Ramos (cell line): Measurements from ENCODE around the gene SH2D7.
"Not testable (repeated sequence)": the region's sequence is repeated elsewhere in the genome, so short reads cannot be mapped to it uniquely, and the experiment has no call there.

Experiments
- in situ Hi-C: fragments of 300-500 bp; cut with MboI; formaldehyde crosslinking; loops from one replicate; pipeline ENCODE4 v1.14.3; 2022; ENCODE audit warnings: low sequenced_read_pairs; ENCODE audit not compliant: unreplicated experiment

Gene SH2D7

DNA sequence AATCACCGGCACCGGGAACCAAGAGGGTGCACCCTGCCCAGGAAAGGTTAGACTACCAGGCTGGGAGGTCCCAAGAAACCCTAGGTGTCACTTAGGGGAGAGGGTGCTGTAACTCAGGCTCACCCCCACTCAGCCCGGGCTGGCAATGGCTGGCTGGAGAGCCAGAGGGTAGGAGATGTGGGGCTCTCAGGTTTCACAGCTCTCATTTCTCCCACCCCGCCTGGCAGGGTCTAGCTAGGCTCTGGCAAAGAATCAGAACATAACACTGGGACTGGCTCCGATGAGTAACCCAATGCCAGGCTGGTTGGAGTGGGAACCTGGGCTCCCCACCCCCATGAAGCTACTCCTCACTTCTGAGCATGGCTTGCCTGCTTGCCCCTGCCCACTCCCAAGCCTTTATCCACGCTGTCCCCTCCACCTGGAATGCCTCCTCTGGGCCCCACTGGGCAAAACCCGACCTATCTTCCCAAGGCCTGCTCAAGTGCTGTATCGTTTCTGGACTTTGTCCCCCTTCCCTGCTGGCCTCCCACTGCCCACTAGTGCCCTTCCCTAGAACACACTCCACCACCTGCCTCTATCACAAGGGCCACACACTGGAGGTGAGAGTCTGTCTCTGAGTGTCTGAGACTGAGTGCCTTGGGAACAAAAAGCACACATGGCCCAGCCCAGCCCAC, 36.9 kb downstream of the SH2D7 start:
- in situ Hi-C loops: no loop called here

DNA sequence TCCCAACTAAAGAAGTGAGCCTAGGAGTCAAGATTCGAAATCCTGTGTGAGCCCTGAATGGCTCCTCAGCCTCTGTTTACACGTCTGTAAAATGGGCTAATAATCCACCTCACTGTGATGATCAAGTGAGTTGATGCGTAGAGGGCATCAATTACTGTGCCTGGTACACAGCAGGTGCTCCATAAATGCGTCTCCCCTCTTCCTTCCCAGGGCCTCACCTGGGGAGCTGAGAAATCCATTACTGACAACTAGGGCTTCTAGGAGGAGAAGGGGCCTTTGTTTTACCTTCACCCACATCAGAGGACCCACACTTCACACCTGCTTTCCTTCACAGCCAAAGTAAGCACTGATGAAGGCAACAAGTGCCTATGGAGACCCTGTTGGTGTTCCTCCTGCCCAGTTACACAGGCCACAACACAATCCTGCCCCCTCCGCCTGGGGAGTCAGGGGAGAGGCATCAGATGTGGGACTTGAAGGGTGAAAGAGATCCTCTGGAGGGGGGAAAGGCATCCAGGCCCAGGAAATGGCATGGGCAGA, 37.5 kb downstream of the SH2D7 start:
- in situ Hi-C loops: no loop called here

DNA sequence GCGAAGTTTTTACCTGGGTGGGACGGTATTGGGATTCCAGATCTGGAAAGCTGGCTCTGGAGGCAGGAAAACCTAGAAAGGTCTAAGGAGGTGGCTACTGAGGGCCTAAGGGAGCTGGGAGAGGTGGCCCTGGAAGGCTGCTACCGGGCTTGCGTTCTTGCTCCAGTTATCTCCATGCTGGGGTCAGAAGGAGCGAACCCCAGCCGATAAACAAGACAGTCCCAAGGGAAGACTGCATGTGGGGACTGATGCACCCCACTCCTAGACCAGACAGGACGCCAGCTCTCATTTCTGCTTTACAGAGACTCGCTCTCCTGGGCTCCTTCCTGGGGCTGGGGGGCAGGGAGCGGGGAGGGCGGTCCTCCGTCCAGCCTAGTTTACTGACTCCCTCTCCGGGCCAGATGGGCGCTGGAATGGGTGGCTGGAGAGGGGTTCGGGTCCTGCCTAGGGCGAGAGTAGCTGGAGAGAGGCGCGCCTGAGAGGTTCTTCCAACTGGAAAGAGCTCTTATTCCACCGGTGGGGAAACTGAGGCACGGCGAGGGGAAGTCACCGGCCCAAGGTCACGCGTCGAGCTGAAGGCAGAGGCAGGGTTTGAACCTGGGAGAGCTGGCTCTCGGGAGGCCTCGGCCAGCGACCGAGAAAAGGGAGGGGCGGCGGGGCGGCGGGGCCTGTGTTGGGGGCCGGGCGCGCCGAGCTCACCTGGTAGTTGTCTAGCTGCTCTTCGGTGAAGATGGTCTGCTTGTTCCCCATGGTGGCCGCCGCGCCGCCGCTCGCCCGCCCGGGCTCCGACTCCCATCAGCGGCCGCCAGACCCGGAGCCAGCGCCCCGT, 38.3 kb downstream of the SH2D7 start:
- in situ Hi-C loops: no loop called here

DNA sequence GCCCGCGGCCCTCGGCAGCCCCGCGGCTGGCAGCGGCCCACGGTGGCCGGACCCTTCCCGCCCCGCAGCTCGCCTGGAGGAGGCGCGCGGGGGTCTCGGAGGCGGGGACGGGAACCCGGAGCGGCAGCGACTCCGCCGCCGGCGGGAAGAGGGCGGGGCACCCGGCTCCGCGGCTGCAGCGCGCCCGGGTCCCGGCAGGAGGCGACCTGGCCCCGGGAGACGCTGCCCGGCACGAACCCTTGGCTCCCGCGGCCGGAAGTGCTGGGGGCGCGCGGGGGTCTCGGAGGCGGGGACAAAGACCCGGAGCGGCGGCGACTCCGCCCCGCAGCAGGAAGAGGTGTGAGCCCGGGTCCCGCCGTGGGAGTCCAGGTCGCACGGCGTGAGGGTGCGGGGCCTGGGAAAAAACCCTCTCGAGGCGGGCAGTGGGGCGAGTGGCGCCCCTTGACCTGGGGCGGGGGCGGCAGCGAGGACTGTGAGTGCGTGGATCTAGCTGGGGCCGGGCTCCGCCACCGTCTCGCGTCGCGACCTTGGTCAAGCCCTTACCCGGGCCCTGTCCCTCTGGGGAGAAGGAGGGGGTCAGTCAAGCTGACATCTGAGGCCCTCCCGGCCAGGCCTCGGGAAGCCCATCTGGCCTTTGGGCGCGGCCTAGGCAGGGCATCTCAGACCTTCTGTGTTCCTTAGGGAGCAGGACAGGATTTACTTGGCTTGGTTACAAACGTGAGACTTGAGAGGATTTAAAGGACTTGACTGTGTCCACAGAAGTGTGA, 39.1 kb downstream of the SH2D7 start, which contains the start of gene CIB2:
CIB2 (minus strand) TSS at position 151 of the 767 bp plus-strand sequence. CDS start 230 bp downstream, outside the sequence.
- in situ Hi-C loops: no loop called here

DNA sequence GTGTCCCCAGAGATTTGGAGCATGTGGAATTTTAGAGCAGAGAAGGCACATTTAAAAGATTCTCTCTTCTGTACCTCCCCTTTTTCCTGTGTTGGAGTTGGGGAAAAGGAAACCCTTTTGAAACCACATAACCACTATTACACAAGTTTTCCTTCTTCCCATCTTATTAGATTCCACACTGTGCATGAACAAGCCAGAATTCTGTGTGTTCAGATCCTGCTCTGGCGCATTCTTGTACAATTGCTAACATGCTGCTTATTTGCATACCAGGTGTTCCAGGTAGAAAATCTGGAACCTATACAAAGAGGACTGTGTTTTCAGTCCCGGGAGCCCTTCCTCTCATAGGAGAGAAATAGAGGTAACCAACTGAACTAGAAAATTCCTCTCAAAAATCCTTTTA, 41.4 kb downstream of the SH2D7 start:
- in situ Hi-C loops: no loop called here

DNA sequence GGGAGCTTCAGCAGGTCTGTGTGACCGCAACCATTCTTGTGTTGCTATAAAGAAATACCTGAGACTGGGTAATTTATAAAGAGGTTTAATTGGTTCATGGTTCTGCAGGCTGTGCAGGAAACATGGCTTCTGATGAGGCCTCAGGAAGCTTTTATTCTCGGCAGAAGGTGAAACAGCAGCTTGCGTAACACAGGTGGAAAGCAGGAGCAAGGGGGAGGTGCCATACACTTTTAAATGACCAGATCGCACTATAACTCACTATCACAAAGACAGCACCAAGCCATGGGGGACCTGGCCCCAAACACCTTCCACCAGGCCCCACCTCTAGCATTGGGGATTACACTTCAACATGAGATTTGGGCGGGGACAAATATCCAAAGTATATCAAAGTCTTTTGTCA, 47.2 kb downstream of the SH2D7 start:
- in situ Hi-C loops: no loop called here

DNA sequence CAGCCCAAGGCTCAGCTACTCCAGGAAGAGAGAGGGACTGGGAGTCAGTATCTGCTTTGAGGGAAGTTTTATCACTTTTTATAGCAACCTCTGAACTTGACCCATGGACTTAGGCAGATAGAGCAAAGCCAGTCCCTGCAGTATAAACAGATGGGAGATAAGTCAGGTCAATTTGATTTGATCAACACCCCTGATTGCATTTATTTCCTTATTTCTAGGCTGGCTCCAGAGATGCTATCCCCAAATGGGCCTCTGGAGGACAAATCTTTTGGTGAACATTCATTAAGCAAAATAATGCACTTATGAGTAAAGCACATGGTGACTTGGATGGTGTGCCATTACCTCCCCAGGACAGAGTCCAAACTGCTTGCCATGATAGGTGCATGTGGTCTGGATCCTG, 47.9 kb downstream of the SH2D7 start:
- in situ Hi-C loops: no loop called here

DNA sequence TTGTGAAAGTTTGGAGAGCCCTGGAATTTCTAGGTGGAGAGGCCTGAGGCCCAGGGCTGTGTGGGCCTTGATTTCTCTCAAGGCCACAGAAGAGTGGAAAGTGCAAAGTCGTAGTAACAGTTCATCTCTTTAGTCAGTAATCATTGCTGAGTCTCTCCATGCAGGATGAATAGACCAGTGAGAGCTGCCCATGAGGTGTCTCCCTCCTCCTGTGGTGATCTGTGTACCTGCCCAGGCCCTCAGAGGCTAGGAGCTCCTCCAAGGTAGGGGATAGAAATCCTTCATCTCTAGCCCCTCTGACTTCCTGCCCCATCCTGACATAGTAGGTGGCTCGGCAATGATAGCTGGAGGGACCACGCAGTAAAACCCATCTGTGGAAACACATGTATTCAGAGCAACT, 50.0 kb downstream of the SH2D7 start:
- in situ Hi-C loops: no loop called here

DNA sequence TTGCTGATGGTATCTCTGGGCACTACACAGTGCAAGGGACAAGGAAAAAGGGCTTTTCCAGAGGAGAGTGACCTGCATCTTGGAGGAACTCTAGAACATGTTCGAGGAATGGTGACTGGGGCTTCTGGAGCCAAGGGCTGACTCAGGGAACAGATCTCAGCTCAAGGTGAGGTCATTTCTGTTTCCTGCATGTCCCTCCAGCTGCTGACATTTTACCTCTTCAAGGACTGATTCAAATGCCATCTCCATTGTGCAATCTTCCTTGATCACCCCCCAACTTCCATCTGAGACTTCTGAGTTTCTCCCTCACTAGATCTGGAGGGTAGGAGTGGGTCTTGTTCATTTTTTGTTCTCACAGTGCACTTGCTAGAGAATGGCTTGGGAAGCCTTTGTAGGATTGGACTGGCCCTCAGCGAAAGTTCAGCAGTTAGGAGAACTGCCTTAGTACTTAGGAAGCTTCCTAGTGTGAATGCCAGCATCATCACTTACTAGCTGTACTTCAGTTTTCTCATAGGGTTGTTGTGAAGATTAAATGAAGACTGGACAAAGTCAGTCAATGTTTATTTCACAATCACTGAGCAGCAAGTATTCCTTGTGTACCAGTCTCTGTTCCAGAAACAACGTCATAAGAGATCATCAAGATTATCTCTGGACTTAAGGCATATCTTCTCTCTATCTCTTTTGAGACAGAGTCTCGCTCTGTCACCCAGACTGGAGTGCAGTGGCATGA, 54.2 kb downstream of the SH2D7 start:
- in situ Hi-C loops: no loop called here

DNA sequence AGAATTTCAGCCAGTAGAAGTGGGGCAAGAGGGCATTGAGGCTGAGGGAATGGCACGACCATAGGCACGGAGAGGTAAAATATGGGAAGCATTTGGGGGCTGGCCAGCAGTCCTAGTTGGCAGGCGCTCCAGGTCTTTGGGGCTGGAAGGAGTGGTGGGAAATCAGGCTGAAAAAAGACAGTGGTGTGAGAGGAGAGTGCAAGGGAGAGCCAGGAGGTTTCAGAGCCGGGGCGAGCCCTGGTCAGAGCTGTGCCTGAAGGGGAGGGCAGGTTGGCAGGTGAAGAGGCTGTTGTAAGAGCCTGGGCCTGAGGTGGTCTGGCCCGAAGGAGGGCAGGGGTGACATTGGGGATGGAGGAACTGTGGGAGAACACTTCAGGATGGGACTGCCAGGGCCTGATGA, 55.2 kb downstream of the SH2D7 start:
- in situ Hi-C loops: no loop called here

DNA sequence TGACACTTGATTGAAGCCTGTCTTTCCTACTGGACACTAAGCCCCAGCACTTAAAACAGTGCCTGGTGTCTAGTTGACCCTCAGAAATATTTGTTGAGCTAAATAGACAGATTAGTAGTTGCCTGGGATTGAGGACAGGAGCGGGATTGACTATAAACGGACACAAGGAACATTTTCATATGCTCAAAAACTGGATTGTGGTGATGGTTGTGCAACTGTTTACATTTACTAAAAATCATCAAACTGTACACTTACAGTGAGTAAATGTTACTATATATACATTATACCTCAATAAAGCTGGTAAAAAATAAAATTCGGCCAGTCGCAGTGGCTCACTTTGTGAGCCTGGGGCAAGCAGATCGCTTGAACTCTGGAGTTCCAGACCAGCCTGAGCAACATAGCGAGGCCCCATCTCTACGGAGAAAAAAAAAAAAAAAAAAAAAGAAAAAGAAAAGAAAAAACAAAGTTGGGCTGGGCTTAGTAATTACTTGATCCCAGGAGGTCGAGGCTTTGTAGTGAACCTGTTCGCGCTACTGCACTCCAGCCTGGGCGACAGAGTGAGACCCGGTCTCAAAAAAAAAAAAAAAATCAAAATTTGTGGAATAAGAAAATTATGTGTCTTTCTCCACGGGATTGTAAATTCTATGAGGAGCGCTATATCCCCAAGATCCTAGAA, 56.2 kb downstream of the SH2D7 start:
- in situ Hi-C loops: no loop called here

DNA sequence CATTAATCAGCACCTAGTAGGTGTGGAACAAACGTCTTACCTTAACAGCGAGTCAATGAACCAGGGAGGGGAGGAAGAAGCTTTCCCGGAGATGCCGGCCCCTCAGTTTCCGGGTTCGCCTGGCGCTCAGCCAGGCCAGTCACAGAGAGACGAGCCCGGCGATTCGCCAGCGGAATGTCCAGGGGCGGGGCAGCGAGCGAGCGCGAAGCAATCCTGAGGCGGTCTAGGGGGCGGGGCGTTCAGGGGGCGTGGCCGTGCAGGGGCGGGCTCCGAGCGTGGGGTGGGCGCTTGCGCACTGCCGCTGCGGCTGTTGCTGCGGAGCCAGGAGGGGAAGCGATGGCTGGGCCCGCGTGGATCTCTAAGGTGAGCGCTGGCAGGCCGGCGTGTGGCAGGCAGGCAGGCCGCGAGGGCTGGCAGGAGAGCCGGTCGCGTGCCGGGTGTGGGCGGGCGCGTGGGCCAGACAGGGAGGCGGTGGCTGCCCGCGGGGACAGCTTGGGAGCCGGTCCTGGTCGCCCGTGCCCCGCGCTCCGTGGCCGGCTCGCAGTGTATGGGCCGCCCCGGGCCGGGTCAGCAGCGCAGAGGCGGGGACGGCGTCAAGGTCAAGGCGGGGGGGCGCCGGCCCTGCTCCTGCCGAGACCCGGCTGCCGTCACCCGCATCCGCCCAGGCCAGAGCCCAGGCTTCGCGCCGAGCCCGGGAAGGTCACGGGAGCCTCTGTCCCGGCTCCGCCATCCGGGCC, 56.9 kb downstream of the SH2D7 start, which contains the start of gene IDH3A:
IDH3A (plus strand) TSS at position 295 of the 737 bp plus-strand sequence; CDS start at position 337, 42 bp downstream.
- in situ Hi-C loops: no loop called here

DNA sequence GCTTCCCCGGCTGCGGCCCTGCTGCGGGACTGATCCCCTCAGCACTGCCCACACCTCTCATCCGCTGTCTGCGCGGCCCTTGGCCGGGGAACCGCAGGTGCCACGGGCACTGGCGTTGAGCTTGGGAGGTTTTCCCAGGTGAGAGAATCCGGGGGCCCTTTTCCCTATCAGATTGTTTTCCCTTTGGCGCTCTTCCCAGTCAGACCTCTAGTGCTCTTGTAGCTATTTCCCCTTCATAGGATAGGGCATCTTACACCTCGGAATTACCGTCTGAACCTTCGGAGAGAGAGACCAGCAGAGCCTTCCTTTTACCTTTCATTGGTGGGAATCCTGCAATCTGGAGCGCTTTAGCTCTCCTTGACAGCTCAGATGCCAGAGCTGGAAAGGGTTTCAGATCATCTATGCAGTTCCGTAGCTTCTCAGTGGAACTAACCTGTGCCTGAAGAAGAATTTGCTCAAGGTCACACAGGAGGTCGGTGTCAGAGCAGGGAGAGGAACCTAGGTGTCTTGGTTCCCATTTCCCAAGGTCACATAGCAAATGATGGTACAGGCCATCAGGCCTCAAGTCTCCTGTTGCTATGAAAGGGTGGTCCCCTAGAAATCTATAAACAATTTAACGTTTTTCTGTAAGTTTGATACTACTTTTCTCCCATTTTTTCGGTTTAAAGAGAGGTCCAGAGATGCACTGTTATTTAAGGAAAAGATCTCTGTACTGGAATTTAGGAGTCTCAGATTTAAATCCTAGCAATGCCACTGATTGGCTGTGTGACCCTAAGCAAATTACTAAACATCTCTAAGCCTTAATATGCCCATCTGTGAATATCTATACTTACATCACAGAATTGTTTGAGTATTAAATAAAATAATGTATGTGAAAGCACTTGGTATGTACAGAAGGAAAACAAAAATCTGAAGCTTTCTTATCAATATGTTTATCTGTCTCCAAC, 57.7 kb downstream of the SH2D7 start:
- in situ Hi-C loops: no loop called here

DNA sequence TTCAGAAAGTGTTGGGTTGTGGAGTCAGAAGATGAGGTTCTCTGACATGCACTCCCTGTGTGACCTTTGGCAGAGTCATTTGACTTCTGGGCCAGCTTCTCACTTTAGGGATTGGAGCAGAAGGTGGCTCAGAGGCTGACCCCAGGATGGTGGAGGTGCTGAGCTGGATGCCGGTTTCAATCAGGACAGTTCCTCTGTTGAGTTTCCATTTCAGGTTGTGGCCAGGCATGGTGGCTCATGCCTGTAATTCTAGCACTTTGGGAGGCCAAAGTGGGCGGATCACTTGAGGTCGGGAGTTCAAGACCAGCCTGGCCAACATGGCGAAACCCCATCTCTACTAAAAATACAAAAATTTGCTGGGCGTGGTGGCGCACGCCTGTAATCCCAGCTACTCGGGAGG, 58.7 kb downstream of the SH2D7 start:
- in situ Hi-C loops: not testable (repeated sequence)
